ENCODE data around the gene RPS16. TPM values are rescaled to one million over a fixed set of nuclear protein-coding genes. Genes with fewer than 3 reads are reported as not detected.

Gene RPS16
- 1,000 to 10,000 TPM; 3,249 to 3,324 TPM for total RNA-seq

DNA sequence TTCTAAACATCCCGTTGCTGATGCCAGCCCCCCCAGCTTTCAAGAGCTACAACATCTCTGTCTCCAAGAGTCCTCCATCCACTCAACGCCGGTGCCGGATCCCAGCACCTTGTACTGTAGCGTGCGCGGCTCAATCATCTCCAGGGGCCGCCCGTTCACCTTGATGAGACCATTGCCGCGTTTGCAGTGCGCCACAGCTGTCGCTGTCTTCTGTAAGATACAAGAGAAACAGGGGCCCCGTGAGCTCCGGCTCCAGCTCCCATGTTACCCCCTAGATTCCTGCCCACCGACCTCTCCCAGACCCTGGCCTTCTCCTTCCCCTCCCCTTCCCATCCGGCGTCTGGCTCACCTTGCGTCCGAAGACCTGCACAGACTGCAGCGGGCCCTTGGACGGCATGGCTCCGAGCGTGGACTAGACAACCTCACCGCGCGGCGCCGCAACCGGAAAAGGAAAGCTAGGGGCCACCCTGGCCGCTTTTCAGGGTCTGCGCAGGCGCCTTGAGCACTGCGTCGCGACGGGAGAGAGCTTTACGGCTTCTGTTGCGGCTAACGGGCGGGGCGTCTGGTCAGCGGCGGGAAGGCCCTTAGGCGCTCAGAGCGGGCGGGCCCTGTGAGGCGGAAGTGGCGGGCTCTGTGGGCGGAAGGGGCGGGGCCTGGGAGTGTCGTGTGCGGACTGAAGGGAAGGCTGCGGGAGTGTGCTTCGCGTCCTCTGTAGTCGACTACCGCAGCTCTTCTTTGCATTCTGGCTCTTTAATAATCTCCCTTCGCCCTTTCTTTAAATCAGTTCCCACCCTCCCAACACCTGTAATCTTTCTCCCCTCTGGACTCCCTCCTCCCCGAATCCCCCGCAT is at the start of gene RPS16:
Gene RPS16 (minus strand): TSS at position 451 of the 851 bp plus-strand sequence. CDS start 54 bp downstream, at position 397.
- intact Hi-C loops (cut with micrococcal nuclease): loop anchor here (1.0 kb wide), 1 partner anchor 10 kb away; the partner anchor contains the start of gene SUPT5H
- TF ChIP-seq, protein P1, sequence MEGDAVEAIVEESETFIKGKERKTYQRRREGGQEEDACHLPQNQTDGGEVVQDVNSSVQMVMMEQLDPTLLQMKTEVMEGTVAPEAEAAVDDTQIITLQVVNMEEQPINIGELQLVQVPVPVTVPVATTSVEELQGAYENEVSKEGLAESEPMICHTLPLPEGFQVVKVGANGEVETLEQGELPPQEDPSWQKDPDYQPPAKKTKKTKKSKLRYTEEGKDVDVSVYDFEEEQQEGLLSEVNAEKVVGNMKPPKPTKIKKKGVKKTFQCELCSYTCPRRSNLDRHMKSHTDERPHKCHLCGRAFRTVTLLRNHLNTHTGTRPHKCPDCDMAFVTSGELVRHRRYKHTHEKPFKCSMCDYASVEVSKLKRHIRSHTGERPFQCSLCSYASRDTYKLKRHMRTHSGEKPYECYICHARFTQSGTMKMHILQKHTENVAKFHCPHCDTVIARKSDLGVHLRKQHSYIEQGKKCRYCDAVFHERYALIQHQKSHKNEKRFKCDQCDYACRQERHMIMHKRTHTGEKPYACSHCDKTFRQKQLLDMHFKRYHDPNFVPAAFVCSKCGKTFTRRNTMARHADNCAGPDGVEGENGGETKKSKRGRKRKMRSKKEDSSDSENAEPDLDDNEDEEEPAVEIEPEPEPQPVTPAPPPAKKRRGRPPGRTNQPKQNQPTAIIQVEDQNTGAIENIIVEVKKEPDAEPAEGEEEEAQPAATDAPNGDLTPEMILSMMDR (IDR thresholded peaks at IDR 0.05): no peak

DNA sequence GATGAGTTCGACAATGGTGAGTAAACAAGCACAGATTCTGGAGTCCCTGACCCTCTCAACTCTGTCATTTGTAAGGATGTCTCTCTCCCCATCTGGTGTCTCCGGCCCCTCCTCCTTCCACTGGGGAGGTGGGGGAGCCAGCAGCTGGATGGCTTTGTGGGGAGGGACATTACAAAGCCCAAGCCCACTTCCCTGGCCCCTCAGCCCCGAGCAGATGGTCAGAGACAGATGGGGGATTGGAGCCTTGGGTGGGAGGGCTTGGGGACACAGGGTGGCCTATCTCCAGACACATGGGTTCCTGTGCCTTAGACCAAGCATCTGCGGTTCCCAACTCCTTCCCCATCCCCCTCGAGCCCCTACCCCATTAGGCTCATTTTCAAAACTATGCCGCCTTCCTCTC is 47.4 kb upstream of the RPS16 start:
- TF ChIP-seq, protein P1 (IDR thresholded peaks at IDR 0.05): no peak
- H3K27me3 Mint-ChIP-seq: no peaks in the 10 kb centered on the region
- H3K36me3 Mint-ChIP-seq (ENCODE audit: low read depth): peaks cover 30% of the 10 kb centered on the region
- ChIA-PET POLR2A (no interaction called here), CTCF (interaction anchor here (1.4 kb wide), 1 partner anchor 9 kb away, joined by 5 read pairs; no protein-coding TSS in a partner anchor)
- H3K9me3 Mint-ChIP-seq: no peaks in the 10 kb centered on the region
- no peak overlapping the region for H3K27ac Mint-ChIP-seq
- ATAC-seq: no peak
- H3K4me1 Mint-ChIP-seq (ENCODE audit: low read depth): peaks cover 28% of the 10 kb centered on the region
- no peak for DNase-seq
- intact Hi-C loops (cut with micrococcal nuclease): no loop called here
- peak overlapping the region; percentile 97 for H3K4me3 Mint-ChIP-seq

More for the DNA sequence above, at the start of gene RPS16:
- Mint-ChIP-seq H3K4me3 (peak within 1 kb of the TSS; percentile 100), H3K27me3 (no peaks in the 10 kb centered on the region), H3K4me1 (ENCODE audit: low read depth) (peaks cover 49% of the 10 kb centered on the region), H3K36me3 (ENCODE audit: low read depth) (peaks cover 37% of the 10 kb centered on the region), H3K27ac (peak within 1 kb of the TSS; percentile 99), H3K9me3 (no peaks in the 10 kb centered on the region)
- ATAC-seq (peak; percentile 92), DNase-seq (peak; percentile 99)
- POLR2A ChIA-PET: interaction anchor here (0.5 to 5.9 kb wide), 45 partner anchors 9 to 409 kb away, joined by 3 to 137 read pairs (median 4); partner anchors contain the start of genes EID2, EID2B, GMFG and MED29
- CTCF ChIA-PET: interaction anchor here (0.6 to 1.6 kb wide), 15 partner anchors 9 to 237 kb away, joined by 3 to 15 read pairs (median 4); partner anchors contain the start of genes EID2B, PLEKHG2 and SUPT5H

DNA sequence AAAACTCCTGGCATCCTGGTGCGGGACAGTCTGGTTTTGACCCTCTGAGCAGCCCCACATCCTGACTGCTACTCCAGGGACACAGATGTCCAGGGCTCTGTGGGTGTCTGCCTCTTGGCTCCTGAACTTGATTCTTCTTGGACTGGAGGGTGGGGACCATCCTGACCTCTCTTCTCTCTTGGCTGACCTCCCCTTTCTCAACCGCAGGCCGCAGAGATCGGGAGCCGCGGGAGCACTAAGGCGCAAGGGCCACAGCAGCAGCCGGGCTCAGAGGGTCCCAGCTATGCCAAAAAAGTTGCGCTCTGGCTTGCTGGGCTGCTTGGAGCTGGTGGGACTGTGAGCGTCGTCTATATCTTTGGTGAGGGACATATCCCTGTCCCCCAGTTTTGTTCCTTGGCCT is 45.9 kb upstream of the RPS16 start:
- Mint-ChIP-seq H3K27ac (peak overlapping the region; percentile 93), H3K4me1 (ENCODE audit: low read depth) (peaks cover 28% of the 10 kb centered on the region), H3K4me3 (peak overlapping the region; percentile 97), H3K9me3 (no peaks in the 10 kb centered on the region), H3K36me3 (ENCODE audit: low read depth) (peaks cover 25% of the 10 kb centered on the region), H3K27me3 (no peaks in the 10 kb centered on the region)
- TF ChIP-seq, protein P1 (IDR thresholded peaks at IDR 0.05): no peak
- POLR2A ChIA-PET: interaction anchor here (0.6 to 3.0 kb wide), 8 partner anchors 9 to 582 kb away, joined by 3 to 7 read pairs (median 4); partner anchors contain the start of genes DLL3 and NFKBIB
- intact Hi-C loops (cut with micrococcal nuclease): no loop called here
- CTCF ChIA-PET: interaction anchor here (0.7 to 1.7 kb wide), 4 partner anchors 17 to 90 kb away, joined by 3 to 7 read pairs (median 4); partner anchors contain the start of genes DLL3, MED29 and PAF1
- ATAC-seq (no peak), DNase-seq (no peak)

DNA sequence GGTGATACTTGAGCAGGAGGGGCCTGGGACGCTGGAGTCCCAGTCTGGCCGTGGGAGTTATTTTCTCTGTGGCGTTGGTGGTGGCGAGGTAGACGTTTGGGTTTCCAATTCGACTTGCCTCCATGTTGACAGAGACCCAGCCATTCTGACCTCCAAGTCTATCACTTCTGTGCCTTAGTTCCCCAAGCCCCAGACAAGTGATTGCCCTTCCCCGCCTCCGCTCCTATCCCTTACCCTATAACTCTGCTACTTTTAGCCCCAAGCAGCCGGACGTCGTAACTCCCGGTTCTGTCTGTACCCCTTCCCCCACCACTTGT is 45.4 kb upstream of the RPS16 start:
- peak overlapping the region; percentile 93 for H3K27ac Mint-ChIP-seq

More for the DNA sequence above, 45.4 kb upstream of the RPS16 start:
- intact Hi-C loops (cut with micrococcal nuclease): no loop called here
- ATAC-seq (no peak), DNase-seq (no peak)
- Mint-ChIP-seq H3K4me3 (peak overlapping the region; percentile 97), H3K9me3 (no peaks in the 10 kb centered on the region), H3K4me1 (ENCODE audit: low read depth) (peaks cover 28% of the 10 kb centered on the region), H3K27me3 (no peaks in the 10 kb centered on the region), H3K36me3 (ENCODE audit: low read depth) (peaks cover 26% of the 10 kb centered on the region)
- ChIA-PET POLR2A (interaction anchor here (1.0 to 3.0 kb wide), 8 partner anchors 9 to 77 kb away, joined by 3 to 7 read pairs (median 4); partner anchors contain the start of genes DLL3 and RPS16), CTCF (interaction anchor here (1.6 to 1.7 kb wide), 2 partner anchors 17 to 21 kb away, joined by 4 to 7 read pairs; partner anchors contain the start of gene DLL3)
- TF ChIP-seq, protein P1 (IDR thresholded peaks at IDR 0.05): no peak

Data from activated CD8-positive, alpha-beta T cell treated with anti-CD3 and anti-CD28 coated beads for 36 hours (primary cell).